Measurements from ENCODE around the gene TMED10.

The TMED10 gene

GRCh38 chr14:75196468-75196867 is 20.1 kb upstream of the TMED10 start:
- H3K27me3 ChIP-seq (ENCODE audit: control insufficient read depth, insufficient read depth, low read length): no peaks in the 10 kb centered on the region
- no peak overlapping the region for H3K4me2 ChIP-seq (ENCODE audit: low read length)
- no peak overlapping the region for H3K27ac ChIP-seq
- no peaks in the 10 kb centered on the region for H3K36me3 ChIP-seq (ENCODE audit: control insufficient read depth, insufficient read depth, low read length)
- no peaks in the 10 kb centered on the region for H3K9me3 ChIP-seq (ENCODE audit: control insufficient read depth, low read length)
- H2AFZ ChIP-seq: no peak overlapping the region
- TF ChIP-seq CTCF (IDR thresholded peaks at IDR 0.05): no peak
- no peak overlapping the region for H3K9ac ChIP-seq
- H3K79me2 ChIP-seq: no peaks in the 10 kb centered on the region
- no peaks in the 10 kb centered on the region for H3K4me1 ChIP-seq
- H3K4me3 ChIP-seq (ENCODE audit: low read depth, low read length): no peak overlapping the region

- H3K36me3 ChIP-seq (ENCODE audit: control insufficient read depth, insufficient read depth, low read length): no peaks in the 10 kb centered on the region
- H2AFZ ChIP-seq: no peak overlapping the region
- H3K27ac ChIP-seq: no peak overlapping the region
- no peak for TF ChIP-seq CTCF (IDR thresholded peaks at IDR 0.05)
- H3K4me1 ChIP-seq: no peaks in the 10 kb centered on the region
- no peaks in the 10 kb centered on the region for H3K27me3 ChIP-seq (ENCODE audit: control insufficient read depth, insufficient read depth, low read length)
- H3K79me2 ChIP-seq: no peaks in the 10 kb centered on the region
- no peaks in the 10 kb centered on the region for H3K9me3 ChIP-seq (ENCODE audit: control insufficient read depth, low read length)
- no peak overlapping the region for H3K9ac ChIP-seq
- H3K4me2 ChIP-seq (ENCODE audit: low read length): no peak overlapping the region
- no peak overlapping the region for H3K4me3 ChIP-seq (ENCODE audit: low read depth, low read length)
These were observed 19.7 kb upstream of the TMED10 start for GRCh38 chr14:75196064-75196463.

GRCh38 chr14:75191100-75191499 is 14.7 kb upstream of the TMED10 start:
- H3K27me3 ChIP-seq (ENCODE audit: control insufficient read depth, insufficient read depth, low read length): no peaks in the 10 kb centered on the region
- TF ChIP-seq CTCF (IDR thresholded peaks at IDR 0.05): no peak

GRCh38 chr14:75190023-75190422 is 13.6 kb upstream of the TMED10 start:
- no peaks in the 10 kb centered on the region for H3K36me3 ChIP-seq (ENCODE audit: control insufficient read depth, insufficient read depth, low read length)
- H3K9ac ChIP-seq: no peak overlapping the region
- no peaks in the 10 kb centered on the region for H3K4me1 ChIP-seq
- TF ChIP-seq CTCF (IDR thresholded peaks at IDR 0.05): no peak
- no peak overlapping the region for H2AFZ ChIP-seq
- no peak overlapping the region for H3K4me3 ChIP-seq (ENCODE audit: low read depth, low read length)
- no peaks in the 10 kb centered on the region for H3K9me3 ChIP-seq (ENCODE audit: control insufficient read depth, low read length)
- no peaks in the 10 kb centered on the region for H3K79me2 ChIP-seq
- no peak overlapping the region for H3K4me2 ChIP-seq (ENCODE audit: low read length)
- no peaks in the 10 kb centered on the region for H3K27me3 ChIP-seq (ENCODE audit: control insufficient read depth, insufficient read depth, low read length)
- no peak overlapping the region for H3K27ac ChIP-seq

More at GRCh38 chr14:75191100-75191499, 14.7 kb upstream of the TMED10 start:
- Histone ChIP-seq H3K4me1 (no peaks in the 10 kb centered on the region), H3K9me3 (ENCODE audit: control insufficient read depth, low read length) (no peaks in the 10 kb centered on the region), H3K27ac (no peak overlapping the region), H3K4me2 (ENCODE audit: low read length) (no peak overlapping the region), H3K36me3 (ENCODE audit: control insufficient read depth, insufficient read depth, low read length) (no peaks in the 10 kb centered on the region), H3K9ac (no peak overlapping the region), H3K79me2 (no peaks in the 10 kb centered on the region), H3K4me3 (ENCODE audit: low read depth, low read length) (no peak overlapping the region), H2AFZ (no peak overlapping the region)

GRCh38 chr14:75188520-75189268 is 12.3 kb upstream of the TMED10 start:
- Histone ChIP-seq H3K36me3 (ENCODE audit: control insufficient read depth, insufficient read depth, low read length) (no peaks in the 10 kb centered on the region), H3K9me3 (ENCODE audit: control insufficient read depth, low read length) (no peaks in the 10 kb centered on the region), H3K4me2 (ENCODE audit: low read length) (no peak overlapping the region), H3K4me1 (no peaks in the 10 kb centered on the region), H3K4me3 (ENCODE audit: low read depth, low read length) (no peak overlapping the region), H2AFZ (no peak overlapping the region), H3K27ac (no peak overlapping the region), H3K27me3 (ENCODE audit: control insufficient read depth, insufficient read depth, low read length) (no peaks in the 10 kb centered on the region), H3K9ac (no peak overlapping the region), H3K79me2 (no peaks in the 10 kb centered on the region)
- no peak for TF ChIP-seq CTCF (IDR thresholded peaks at IDR 0.05)
